ENCODE data around the gene USP4.

The USP4 gene

GRCh38 chr3:49294343-49294742 lies 45.5 kb downstream of the USP4 start:
- no peak for DNase-seq

DNA sequence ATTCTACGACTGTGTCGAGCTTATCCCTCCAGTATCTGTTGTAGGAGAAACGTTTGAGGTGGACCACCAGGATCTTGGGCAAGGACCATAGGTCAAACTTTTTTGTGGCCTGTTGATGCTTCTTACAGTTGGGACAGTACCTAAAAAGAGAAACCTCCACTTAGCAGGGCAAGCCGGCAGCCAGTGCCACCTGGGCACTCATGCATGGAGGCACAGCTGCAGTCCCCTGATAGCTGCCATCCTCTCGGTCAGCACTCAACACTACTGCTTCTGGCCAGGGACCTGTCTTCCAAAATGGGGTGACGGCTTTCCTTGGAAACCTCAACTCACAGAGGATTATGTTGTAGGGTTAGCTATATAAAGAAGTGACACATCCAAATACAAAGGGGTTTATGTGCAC lies 55.9 kb downstream of the USP4 start:
- DNase-seq: no peak

DNA sequence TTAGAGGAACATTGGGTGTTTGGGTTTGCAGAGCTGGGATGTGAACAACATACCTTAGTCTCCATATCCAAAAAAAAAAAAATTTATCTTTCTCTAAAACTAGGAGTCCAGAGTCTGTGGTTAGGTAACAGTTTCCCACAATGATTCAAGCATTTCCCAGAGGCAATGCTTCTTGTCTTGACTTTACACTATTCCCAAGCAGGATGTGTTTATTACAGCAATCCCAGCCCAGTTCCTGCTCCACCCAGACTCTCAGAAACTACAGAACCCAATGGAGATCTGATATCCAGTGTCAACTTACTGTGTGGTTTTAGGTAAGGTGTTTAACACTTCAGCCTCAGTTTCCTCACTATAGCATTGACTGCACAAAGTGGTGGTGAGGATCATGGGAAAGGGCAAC lies 60.5 kb downstream of the USP4 start:
- no peak for DNase-seq

- DNase-seq: no peak
Observed at GRCh38 chr3:49278548-49278947, 61.3 kb downstream of the USP4 start.

DNA sequence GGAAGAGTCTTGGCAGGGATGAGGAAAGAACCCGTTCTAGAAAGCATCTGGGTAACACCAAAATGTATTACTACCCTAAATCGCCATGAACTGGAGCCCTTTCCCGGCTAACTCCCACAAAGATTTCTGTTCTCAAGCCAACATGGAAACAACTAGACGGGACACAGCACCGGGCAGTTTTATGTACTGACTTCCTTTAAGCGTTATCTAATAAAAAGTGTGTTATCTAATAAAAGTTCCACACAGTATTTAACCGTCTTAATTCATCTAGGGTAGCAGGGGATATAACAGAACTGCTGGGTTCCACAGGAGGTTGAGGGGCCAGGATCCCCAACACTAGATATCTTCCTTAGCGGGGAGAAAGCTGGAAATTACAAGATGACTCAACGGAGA lies 62.5 kb downstream of the USP4 start:
- no peak for DNase-seq

DNA sequence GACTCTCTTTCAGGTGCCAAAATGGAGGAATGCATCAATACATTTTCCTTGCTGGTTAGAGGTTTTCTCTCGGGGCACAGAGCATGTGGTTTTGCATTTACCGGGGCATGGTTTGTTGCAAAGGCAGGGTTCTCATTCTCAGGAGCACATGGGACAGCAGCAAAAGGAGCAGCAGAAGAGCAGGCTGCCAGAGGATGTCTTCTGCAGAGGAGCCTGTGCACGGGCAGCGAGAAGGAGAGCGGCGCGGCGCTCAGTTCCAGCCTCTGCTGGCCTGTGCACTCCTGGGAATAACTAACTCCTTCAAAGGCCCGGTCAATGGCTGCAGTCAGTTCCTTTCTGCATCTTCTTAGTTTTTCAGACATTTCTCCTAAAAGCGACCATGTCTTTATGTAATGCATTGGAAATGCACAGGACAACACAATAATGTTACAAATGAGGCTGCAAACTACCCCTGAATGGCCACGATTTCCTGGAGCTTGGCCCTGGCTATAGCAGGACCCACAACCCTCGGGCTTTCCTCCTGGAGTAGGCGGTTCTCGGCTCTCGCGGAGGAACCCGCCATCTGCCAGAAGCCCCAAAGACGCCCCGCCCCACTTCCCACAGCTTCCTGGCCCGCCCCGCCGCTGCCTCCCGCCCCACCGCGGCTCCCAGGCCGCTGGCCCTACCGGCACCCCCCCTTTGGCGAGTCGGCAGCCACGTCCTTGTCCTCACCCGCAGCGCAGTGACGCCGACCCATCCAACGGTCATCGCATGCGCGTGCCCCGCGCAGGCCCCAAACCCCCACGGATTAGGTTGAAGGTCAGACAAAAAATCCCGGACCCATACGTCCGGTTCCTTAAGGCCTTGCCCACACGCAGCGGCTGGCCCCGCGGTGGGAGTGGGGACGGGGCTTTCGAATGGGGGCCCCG lies 63.1 kb downstream of the USP4 start, which contains the start of gene C3orf62:
Gene C3orf62, minus strand, starts transcription at position 758 of the 908 bp plus-strand sequence. Its CDS starts 360 bp downstream, at position 398.
- peak; percentile 95 for DNase-seq

DNA sequence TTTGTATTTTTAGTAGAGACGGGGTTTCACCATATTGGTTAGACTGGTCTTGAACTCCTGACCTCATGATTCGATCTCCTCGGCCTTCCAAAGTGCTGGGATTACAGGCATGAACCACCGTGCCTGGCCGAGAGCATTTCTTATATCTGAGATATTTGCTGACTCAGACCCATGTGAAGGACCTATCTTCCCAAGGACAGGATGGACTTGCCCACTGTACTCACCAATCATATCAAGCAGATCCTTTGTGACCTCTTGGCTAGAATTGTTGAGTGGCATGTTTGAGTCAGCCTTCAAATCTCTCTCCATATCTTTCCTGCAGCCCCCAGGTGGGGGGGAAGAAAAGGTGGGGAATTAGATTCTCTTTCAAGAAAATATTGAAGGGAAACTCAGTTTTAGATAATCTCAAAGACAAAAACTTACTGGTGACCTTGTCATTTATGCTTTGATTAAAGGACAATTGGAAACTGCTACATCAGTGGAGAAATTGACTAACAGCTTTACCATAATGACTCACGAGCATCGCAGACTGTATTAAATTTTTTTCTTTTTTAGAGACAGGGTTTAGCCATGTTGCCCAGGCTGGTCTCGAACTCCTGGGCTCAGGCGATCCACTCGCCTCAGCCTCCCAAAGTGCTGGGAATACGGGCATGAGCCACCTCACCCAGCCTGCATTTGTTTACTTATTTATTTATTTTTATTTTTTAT lies 65.9 kb downstream of the USP4 start:
- DNase-seq: no peak

GRCh38 chr3:49271047-49271446 lies 68.8 kb downstream of the USP4 start:
- DNase-seq: no peak

DNA sequence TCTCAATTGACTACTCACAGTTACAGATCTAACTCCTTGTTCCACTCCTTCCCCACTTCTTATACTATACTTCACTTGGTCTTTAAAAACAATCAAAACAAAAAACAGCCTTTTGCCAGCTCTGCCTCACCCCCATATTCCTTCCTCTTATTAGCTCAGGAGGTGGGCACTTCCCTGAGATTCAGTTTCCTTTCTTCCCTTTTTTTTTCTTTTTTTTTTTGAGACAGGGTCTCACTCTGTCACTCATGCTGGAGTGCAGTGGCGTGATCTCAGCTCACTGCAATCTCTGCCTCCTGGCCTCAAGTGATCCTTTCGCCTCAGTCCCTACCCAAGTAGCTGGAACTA lies 69.7 kb downstream of the USP4 start:
- no peak for DNase-seq

DNA sequence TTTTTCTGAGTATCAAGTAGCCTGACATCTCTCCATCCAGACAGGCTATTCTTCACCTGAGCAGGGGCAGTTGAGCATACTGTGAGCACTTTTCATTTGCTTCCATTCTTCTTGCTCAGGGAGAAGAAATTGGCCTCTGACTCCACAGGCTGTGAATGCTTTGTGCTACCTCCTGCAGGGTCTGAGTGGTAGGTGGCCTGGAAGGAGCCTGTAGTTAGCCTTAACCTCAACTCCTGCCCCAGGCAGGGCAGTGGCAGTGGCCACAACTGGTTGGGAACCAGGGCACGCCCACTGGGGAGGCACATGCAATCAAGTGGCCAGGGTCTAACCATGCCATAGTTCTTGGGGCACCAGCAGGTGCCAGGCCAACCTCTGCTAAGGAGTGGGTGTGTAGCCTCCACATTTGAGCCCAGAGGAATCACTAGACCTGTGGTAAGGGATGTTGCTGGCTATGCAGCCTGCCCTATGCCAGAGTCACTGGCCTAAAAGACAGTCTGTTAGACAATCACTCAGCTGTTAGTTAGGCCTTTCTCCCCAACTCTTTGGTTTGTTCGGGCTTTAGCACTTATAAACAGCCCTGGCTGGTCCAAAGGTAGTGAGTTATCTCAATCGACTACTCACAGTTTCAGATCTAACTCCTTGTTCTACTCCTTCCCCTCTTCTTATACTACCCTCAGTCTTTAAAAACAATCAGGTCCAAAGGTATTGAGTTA lies 70.3 kb downstream of the USP4 start:
- no peak for DNase-seq

GRCh38 chr3:49266410-49267095 lies 73.3 kb downstream of the USP4 start:
- DNase-seq: peak; percentile 53

DNA sequence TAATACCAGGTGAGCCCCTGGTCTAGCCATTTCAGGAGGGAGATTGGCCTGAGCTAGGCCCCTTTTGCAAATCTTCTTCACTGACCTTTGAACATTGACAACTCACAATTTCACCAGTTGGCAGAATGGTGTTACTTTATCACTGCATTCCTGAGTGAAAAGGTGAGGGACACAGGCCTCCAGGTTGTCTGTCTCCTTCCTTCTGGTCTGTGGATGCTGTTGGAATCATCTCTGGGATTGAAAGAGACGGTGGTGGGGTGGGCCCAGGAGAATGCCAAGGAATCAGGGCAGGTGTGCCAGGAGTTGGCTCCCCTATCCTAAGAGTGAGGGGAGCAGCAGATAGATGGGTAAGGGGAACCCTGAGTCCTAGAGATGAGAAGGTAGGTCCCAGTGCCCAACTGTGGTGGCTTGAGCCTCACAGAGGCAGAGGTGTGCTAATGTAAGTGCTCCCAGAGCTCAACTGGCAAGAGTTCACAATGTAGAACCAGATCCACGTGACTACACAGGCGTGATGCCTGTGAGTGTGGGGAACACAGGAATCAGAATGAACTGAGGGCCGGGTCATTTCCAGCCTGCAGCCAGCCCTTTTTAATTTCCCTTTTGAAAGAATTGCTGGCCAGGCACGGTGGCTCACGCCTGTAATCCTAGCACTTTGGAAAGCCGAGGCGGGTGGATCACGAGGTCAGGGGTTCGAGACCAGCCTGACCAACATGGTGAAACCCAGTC lies 74.0 kb downstream of the USP4 start:
- DNase-seq: no peak

DNA sequence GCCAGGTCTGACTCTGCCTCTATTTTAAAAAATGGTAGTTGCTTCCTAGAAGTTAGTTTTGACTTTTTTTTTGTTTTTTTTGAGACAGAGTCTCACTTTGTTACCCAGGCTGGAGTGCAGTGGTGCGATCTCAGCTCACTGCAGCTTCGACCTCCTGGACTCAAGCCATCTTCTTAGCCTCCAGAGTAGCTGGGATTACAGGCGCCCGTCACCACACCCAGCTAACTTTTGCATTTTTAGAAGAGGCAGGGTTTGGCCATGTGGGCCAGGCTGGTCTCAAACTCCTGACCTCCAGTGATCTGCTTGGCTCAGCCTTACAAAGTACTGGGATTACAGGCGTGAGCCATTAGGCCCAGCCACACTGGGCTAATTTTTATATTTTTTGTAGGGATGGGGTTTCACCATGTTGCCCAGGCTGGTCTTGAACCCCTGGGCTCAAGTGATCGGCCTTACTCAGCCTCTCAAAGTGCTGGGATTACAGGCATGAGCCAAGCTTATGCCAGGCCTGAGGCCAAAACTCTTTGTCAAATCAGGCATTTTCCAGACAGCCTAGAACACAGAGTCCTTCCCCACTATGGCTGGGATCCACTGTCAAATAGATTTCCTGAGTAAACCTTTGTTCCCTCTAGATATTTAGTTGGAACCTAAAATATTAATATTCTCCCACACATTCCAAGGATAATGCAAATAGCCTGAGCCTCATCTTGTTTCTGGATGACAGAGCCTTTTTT lies 76.5 kb downstream of the USP4 start:
- DNase-seq: no peak

- no peak for DNase-seq
Observed at GRCh38 chr3:49260806-49261324, 79.0 kb downstream of the USP4 start.

DNA sequence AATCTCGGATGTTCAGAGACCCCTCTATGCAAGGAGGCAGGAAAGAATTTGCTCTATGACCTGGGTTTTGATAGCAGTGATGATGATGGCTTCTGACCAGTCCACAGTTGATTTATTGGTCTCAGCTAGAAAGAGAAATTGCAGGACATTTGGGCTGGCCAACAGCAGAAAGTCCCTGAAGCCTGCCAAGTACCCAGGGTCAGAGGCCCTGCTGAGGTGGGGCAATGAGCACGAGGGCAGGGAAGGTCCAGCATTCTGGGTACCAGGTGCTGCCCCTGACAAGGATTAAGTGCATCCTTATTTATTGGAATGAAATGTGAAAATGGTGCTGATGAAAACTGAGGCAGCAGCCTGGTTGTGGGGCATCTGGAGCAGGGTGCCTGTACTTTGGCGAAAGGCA lies 82.7 kb downstream of the USP4 start:
- DNase-seq: no peak

DNA sequence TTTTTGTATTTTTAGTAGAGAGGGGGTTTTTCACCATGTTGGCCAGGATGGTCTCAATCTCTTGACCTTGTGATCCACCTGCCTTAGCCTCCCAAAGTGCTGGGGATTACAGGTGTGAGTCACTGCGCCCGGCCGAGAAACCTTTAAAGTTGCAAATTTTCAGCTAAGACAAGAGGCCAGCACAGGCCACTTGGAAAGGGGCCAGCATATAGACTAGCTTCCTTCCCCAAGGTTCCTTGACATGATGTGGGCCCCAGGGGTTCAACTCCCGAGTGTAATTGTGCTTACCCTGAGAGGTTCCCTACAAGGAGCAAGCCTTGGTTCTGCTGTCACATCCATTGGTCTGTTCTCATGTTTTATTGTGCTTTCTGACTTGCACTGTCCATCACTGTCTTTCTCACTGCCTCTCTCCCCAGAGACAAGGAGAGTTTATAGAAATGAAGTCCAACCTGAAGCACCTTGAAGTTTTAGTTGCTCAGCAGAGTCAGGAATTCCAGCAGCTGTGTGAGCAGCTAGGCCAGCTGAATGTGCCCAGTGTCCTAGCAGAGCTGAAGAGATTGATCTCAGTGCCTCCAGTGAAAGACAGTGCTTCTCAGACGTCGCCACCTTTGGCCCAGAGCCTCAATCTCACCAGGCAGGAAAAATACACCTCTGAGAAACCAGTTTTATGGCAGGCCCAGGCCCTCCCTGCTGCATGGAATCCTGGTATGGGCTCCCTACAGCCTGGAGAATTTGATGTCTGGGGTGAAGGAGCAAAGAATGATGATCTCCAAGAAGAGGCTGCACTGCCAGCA lies 83.9 kb downstream of the USP4 start:
- DNase-seq: no peak

DNA sequence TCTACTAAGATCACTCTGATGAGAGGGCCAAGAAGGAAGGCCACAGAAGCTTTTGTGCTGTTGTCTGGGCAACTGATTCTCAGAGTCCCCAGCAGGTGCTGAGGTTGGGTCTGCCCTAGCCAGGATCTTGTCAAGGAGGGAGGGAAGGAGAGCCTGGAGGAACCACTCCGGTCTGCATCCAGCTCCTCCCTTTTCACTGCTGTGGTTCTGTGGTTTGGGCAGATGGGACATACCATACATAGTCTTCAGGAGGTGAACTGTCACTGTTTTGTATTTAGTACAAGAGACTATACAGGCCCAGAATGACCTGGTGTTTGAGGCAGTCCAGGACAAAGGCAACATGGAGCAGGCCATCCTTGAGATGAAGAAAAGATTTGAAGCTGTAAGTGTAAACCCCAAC lies 84.7 kb downstream of the USP4 start:
- no peak for DNase-seq

DNA sequence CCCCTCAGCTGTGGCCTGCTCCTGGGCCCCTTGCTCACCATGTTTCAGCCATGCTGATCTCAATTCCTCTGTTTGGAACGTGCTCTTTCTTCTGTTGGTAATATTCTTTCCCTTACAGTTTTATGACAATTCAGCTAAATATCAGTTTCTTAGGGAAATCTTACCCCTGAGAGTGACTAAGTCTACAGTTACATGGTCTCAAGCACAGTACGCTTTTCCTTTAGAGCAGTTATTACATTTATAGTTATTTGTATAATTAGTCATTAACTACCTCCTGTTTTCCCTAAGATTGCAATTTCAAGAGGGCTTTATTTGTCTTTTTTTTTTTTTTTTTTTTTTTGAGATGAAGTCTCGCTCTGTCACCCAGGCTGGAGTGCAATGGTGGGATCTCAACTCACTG lies 86.3 kb downstream of the USP4 start:
- no peak for DNase-seq

DNA sequence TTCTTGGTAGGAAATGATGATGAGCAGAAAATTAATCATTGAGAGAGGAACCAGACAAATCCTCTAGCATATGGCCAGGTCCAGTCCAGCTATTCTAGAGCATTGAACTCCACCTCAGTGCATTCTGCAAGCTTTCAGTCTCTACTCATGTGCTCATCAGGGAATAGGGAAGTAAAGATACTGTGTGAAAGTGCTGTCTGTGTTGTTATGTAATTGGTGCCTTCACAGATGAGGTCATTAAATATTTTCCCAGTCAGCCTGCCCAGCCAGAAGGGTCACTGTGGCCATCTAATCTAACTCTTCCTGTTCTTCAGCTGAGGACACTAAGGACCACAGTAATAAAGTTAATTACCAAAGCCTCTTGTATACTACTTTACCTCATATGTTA lies 91.0 kb downstream of the USP4 start:
- DNase-seq: no peak

- no peak for DNase-seq
Observed at GRCh38 chr3:49244581-49245205, 95.2 kb downstream of the USP4 start.
